Stimulated activated CD4-positive, alpha-beta T cell treated with anti-CD3 and anti-CD28 coated beads, Interleukin-2, amount 100 ng/mL, for 48 hours (primary cell): ENCODE measurements around the gene ZNF524.

Experiments
- DNase-seq, 2 donors: peaks; one replicate each; pipeline ENCODE4 v3.0.0-alpha.2; 2020

The ZNF524 gene

DNA sequence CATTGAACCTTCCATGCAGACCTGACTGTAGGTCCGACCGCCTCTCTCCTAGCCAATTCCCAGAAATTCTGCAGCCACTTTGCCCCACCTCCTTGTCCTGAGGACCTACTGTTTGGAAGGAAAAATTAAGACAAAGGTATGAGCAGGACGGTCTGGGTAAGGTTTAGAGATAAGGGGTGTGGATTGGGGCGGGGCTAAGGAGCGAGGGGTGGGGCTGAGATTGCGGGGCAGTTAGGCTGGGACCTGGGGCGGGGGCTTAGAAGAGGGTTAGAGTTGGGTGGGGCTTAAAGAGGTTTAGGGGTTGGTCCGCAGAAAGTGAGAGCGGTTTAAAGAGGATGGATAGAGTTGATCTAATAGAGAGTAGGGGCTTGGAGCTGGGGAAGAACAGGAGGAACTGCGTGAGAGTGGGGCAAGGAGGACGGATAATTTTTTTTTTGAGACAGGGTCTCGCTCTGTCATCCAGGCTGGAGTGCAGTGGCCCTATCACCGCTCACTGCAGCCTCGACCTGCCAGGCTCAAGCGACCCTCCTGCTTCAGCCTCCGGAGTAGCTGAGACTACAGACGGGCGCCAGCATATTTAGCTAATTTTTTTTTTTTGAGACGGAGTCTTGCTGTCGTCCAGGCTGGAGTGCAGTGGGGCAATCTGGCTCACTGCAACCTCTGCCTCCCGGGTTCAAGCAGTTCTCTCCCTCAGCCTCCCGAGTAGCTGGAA is 3.6 kb downstream of the ZNF524 start:
- no peak for DNase-seq

DNA sequence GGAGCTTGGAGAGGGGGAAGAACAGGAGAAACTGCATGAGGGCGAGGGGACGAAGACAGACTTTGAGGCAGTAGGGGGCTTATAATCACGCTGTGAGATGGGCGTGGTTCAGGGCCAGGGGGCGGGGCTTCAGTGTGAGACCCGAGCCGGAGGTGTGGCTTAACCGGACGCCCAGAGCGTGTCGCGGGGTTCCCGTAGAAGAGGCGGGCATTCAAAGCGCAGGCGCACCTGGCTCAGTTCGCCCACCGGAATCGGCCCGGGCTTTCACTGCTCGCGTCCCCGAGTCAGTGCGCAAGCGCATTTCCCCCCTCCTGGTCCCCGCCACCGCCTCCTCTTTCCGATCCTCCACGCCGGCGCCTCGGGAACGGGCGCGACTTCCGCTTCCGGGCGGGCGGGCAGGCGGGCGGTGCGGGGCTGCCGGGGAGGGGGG is 5.1 kb downstream of the ZNF524 start:
- DNase-seq: peak; percentile 98 to 99

DNA sequence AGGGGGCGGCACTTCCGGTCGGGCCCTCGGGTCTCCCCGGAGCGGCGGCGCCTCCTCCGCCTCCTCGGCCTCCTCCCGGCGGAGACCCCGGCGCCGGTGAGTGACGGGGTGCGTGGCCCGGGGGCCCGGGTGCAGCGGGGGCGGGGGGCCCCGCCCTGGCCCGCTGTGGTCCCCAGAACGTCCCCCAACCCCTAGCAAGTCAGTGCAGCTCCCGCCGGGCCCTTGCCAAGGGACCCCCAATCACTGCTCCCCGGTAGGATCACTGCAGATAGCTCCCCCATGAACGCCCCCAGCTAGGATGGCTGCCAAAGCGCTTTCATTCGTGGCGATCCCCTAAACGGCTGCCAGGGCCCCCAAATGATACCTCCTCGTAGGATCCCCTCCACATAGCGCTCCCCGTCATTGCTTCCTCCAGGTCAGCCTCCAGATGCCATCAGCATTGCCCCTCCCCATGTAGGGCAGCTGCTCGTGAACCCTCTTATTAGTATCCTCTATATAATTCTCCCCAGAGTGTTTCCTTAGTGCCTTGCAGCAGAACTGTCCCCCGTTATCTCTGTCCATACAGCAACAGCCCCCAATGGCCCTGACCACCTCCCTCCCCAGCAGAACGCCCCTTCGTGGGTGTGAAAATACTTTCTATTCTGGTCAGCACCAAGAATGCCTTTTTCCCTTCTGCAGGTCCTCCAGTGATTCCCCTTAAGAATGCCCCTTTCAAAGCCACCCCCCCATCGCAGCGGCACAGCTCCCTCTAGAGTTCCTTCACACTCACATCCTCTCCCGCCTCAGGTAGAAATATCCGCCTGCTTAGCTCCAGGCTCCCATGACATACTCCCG is 5.8 kb downstream of the ZNF524 start, which contains the start of gene ZNF865:
TSS of gene ZNF865 (plus strand) at position 11 of the 834 bp plus-strand sequence. CDS start 7,972 bp downstream, outside the sequence.
- peak; percentile 58 for DNase-seq

DNA sequence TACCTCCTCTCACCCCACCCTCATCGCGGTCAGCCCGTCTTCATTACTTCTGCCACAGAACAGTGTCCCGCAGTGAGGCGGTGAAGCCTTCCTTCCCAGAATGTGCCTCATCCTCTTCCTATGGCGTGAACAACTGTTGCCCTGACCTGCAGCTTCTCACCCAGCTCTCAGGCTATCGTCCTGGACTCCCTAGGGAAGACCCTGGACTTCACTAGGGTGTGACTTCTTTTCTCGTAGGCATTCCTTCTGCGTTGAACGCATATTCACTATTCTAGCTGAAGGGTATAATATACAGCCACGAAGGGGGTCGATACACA is 6.3 kb downstream of the ZNF524 start:
- DNase-seq: no peak

DNA sequence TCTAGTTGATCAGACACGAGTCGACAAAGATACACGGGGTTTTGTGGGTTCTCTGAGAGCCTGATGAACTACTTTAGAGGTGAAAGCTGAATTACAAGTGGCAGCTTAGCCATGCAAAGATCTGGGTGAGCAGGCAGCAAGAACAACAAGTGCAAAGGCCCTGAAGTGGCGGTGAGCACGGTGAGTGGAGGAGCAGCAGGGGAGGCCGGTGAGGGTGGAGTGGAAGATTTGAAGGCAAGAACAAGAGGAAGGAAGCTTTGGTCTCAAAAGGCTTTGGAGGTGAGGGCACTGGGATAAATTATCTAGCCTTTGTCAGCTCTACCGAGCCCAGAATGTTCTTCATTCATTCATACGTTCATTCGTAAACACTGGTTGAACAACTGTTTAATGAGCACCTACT is 6.7 kb downstream of the ZNF524 start:
- DNase-seq: no peak

DNA sequence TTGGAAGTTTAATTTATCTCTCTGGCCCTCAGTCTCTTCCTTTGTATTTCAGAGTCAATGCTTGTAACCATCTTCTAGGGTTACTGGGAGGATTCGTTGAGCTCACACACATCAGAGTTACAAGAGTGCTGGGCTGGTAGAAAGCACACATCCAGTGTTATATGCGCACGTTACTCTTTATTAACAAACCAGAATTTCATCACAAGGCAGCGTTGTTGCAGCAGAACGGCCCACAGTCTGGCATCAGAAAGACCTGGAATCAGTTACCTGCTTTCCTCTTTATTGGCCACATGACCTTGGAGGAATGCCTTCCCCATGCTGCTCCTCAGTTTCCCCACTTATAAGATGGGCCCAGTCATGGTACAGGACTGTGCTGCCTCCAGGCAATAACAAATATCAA is 9.2 kb downstream of the ZNF524 start:
- no peak for DNase-seq

DNA sequence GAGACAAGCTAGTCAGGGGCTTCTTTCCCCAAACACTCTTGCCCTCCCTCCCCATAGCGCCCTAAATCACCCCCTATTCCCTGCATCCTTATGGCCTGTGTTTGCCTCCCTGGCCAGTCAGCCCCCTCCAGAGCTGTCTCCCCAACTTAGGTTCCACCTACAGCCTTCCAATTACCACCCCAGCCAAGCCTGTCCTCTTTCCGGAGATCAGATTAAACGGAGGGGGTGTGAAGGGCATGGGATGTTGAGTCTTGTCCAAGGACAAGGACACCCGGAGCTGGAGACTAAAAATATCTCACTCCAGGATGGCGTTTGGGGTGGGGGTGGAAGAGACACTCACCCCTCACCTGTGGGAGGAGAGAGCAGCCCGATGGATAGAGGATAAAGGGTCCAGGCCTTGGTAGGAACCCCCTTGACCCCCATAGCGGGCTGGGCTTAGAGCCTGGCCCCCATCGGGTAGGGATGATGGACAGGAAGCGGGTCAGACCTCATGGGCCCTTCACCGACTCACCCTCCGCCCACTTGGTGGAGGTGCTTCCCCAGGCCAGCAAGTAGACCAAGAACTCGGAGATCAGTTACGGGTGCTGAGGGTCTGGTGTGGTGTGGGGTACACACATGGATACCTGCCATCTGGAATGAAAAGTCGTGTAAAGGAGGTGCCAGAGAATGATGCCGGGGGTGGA is 11.4 kb downstream of the ZNF524 start:
- DNase-seq: no peak

DNA sequence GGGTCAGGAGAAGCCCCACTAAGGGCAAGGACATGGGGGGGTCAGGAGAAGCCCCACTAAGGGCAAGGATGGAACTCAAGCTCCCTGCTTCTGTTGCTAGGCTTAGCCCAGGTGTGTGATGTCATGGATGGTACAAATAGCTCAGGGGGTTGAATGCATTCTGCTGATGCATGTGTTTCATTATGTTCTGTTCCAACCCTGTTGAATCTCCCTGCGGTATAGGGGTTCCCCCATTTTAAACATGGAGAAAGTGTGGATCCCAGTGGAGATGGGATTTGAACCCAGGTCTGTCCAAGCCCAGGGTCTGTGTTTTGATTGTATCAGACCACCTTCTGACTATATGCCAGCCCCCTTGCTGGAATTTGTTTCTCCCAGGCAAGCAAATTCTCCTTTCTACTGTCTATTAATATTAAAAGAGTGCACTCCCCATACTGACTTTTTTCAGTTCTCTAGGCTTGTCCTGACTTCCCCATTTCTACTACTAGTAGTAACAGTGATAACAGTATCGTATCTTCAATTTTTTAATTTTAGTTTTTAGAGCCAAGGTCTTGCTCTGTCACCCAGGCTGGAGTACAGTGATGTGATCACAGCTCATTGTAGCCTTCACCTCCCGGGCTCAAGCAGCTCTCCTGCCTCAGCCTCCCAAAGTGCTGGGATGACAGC is 12.0 kb downstream of the ZNF524 start:
- no peak for DNase-seq

DNA sequence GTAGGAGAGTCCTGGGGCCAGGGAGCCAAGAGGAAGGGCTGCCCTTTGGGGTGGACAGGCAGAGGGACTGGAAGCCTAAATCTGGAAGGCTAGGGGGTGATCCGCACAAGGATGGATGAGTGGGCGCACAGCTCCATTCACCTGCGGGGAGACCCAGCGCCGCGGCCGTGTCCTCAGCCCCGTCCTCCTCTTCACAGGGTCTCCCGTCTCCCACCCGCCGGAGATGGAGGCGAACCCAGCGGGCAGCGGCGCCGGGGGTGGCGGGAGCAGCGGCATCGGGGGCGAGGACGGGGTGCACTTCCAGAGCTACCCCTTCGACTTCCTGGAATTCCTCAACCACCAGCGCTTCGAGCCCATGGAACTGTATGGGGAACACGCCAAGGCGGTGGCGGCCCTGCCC is 13.3 kb downstream of the ZNF524 start:
- DNase-seq: no peak

DNA sequence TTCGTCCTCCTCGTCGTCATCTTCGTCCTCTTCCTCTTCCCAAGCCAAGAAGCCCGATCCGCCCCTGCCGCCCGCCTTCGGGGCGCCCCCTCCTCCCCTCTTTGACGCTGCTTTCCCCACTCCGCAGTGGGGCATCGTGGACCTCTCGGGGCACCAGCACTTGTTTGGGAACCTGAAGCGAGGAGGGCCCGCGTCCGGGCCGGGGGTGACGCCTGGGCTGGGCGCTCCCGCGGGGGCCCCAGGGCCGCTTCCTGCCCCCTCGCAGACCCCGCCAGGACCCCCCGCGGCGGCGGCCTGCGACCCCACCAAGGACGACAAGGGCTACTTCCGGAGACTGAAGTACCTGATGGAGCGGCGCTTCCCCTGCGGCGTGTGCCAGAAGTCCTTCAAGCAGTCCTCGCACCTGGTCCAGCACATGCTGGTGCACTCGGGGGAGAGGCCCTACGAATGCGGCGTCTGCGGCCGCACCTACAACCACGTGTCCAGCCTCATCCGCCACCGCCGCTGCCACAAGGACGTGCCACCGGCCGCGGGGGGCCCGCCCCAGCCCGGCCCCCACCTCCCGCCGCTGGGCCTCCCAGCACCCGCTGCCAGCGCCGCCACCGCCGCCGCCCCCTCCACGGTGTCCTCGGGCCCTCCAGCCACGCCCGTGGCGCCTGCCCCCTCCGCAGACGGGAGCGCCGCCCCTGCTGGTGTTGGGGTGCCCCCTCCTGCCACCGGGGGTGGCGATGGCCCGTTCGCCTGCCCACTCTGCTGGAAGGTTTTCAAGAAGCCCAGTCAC is 14.0 kb downstream of the ZNF524 start:
- no peak for DNase-seq

DNA sequence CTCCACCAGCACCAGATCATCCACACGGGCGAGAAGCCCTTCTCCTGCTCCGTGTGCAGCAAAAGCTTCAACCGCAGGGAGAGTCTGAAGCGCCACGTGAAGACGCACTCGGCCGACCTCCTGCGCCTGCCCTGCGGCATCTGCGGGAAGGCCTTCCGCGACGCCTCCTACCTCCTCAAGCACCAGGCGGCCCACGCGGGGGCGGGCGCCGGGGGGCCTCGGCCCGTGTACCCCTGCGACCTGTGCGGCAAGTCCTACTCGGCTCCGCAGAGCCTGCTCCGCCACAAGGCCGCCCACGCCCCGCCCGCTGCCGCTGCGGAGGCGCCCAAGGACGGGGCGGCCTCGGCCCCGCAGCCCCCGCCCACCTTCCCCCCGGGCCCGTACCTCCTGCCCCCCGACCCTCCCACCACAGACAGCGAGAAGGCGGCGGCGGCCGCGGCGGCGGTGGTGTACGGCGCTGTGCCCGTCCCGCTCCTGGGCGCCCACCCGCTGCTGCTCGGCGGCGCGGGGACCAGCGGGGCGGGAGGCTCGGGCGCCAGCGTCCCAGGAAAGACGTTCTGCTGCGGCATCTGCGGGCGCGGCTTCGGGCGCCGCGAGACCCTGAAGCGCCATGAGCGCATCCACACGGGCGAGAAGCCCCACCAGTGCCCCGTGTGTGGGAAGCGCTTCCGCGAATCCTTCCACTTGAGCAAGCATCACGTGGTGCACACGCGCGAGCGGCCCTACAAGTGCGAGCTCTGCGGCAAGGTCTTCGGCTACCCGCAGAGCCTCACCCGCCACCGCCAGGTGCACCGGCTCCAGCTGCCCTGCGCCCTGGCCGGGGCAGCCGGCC is 14.8 kb downstream of the ZNF524 start:
- DNase-seq: no peak

DNA sequence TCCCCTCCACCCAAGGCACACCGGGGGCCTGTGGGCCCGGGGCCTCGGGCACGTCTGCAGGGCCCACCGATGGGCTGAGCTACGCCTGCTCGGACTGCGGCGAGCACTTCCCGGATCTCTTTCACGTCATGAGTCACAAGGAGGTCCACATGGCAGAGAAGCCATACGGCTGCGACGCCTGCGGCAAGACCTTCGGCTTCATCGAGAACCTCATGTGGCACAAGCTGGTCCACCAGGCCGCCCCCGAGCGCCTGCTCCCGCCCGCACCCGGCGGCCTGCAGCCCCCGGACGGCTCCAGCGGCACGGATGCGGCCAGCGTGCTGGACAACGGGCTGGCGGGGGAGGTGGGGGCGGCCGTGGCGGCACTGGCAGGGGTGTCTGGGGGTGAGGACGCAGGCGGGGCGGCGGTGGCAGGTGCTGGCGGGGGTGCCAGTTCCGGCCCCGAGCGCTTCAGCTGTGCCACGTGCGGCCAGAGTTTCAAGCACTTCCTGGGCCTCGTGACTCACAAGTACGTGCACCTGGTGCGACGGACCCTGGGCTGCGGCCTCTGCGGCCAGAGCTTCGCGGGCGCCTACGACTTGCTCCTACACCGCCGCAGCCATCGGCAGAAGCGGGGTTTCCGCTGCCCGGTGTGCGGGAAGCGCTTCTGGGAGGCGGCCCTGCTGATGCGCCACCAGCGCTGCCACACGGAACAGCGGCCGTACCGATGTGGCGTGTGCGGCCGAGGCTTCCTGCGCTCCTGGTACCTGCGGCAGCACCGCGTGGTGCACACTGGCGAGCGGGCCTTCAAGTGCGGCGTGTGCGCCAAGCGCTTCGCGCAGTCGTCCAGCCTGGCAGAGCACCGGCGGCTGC is 15.7 kb downstream of the ZNF524 start:
- DNase-seq: no peak

DNA sequence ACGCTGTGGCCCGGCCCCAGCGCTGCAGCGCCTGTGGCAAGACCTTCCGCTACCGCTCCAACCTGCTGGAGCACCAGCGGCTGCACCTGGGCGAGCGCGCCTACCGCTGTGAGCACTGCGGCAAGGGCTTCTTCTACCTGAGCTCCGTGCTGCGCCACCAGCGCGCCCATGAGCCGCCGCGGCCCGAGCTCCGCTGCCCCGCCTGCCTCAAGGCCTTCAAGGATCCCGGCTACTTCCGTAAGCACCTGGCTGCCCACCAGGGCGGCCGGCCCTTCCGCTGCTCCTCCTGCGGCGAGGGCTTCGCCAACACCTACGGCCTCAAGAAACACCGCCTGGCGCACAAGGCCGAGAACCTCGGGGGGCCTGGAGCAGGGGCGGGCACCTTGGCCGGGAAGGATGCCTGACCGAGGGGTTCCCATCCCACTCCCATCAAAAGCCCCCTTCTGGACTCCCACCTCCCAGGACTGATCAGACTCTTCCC is 16.3 kb downstream of the ZNF524 start:
- DNase-seq: no peak

DNA sequence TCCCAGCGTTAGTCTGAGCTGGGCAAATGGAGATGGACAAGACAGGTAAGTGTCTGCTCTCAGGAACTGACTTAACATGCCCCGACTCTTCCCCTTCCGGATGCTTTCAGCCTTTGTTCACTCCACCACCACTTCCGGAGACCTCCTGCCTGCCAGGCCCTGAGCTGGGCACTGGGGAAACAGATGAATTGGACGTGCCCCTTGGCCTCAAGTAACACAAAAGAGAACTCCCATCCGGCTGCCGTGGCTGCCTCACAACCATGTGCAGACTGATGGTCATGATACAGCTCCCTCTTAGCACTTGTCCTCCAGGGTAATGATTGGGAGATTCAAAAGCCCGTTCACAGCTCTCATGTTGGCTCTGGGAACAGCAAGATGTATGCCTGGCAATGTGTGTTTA is 17.3 kb downstream of the ZNF524 start:
- no peak for DNase-seq

DNA sequence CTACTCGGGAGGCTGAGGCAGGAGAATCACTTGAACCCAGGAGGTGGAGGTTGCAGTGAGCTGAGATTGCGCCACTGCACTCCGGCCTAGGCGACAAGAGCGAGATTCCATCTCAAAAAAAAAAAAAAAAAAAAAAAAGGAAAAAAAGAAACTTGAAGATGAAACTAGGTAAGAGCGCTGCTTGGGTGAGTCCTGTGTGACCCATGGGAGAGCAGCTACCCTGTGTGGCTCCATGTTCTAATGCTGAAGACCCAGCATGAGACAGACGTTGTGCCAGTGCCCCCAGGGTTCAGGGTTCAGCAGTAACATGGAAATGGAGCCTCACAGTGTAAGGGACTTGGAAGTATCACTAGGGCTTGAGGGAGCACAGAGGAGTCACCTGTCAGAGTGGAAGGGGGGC is 18.3 kb downstream of the ZNF524 start:
- DNase-seq: no peak

DNA sequence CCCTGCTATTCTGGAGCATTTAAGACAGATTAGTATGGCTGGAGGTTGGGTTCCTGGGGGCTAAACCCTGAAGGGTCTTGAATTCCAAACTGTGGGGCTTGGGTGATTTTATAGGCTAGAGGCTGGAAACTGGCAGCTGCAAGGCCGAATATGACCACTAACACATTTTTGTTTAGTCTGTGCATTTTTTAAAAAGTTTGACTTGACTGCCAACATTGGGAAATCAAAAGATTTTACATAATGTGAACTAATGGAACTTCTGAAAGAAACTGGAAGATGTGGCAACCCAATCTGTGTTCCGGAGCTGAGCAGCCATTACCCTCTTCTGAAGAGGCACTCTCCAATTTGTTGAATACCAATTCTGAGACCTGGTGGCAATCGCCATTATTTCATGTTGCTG is 19.2 kb downstream of the ZNF524 start:
- DNase-seq: no peak

DNA sequence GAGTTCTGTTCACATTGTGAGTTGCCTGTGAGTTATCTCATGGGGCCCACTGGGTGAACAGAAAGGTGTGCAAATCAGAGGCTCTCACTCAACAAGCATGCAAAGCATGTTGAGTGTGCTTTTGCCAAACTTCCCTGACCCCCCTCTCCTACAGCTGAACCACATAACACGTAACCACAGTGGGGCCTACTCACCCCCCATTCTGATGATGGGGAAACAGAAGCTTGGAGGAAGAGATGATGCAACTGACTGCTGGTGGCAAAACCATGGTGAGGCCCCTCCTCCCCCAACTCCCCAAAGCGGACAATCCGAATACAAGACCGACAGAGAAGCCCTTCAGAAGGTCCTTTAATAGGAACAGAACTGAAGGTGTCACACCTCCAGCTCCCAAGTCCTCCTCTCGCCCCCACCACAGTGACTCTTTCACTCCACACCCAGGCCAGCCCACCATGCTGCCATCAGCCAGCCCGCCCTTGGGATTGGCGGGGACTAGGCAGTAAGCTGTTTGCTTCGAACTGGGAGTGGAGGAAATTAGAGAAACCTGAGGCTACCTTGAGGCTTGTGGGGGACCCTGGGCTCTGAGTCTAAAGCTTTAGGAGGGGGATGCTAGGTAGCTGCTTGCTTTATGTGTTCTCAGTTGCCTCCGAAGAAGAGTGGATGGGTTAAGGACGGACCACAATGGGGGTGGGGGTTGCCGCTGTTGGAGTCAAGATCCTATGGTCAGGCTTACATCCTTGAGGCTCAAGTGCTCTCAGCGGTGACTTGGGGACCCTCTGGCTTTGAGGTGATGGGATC is 20.5 kb downstream of the ZNF524 start:
- DNase-seq: no peak

DNA sequence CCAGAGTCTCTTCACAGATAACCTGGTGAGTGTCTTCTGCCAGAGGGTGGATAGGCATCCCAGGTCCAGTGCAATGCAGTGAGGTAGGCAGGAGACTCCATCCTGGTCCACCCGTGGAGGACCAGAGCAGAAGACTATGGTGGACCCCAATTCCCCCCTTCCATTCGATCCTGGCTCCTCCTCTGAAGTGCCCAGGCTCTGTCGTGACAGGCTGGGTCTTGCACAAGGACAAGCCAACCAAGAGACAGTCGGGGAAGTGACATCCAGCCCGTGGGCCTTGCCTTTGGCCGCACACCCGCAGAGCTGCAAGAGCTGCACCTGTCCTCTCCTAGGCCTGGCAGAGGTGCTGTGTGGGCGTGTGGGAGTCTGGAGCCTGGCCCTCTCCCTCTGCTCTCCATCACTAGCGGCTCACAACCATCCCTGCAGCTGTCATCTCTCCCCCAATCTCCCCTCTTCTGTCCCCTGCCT is 21.2 kb downstream of the ZNF524 start:
- no peak for DNase-seq

DNA sequence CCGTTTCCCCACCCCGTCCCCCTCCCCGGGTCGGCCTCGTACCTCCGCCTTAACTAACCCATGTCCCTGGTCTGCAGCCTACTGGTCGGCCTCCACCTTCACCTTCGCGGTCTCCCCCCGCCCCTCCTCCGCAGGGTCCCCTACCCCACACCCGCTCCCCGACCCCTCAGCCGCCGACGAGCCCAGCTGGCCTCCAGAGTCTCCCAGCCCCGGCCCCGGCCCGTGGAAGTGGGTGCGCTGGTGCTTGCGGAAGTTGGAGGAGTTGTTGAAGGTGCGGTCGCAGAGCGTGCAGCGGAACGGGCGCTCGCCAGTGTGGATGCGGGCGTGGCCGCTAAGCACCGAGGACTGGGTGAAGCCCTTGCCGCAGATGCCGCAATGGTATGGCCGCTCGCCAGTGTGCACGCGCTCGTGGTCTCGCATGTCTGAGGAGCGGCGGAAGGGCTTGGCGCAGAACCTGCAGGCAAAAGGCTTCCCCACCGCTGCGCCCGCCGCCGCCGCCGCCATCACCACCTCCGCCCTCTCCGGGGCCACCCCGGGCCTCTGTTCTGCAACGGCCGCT is 21.7 kb downstream of the ZNF524 start:
- DNase-seq: no peak
